ENCODE data around the gene SLC31A1. TPM values are rescaled to one million over a fixed set of nuclear protein-coding genes. Genes with fewer than 3 reads are reported as not detected.

SLC31A1 gene
- total RNA-seq, 1 experiment from 2014 or later: 34.4 TPM

DNA sequence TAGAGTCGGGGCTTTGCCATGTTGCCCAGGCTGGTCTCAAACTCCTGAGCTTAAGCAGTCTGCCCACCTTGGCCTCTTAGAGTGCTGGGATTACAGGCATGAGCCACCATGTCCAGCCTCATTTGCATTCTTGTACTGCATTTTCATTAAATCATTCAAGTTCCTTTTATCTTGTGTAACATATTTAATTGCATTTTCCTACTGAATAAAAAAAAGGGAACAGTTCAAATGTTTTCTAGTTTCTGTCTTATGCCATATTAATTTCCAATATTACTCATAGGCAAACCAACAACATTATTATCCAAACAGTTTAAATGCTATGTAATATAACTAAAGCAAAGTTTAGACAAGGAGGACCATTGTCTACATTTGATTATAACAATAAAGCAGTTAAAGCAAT, 6.1 kb downstream of the SLC31A1 start:
- Histone ChIP-seq H2BK120ac (ENCODE audit: low read depth, low read length, poor library complexity, severe bottlenecking) (no peak overlapping the region), H3K79me2 (ENCODE audit: insufficient read depth, low read length) (peaks cover 2% of the 10 kb centered on the region; the same call in 1 of the 2 replicates), H3K4ac (ENCODE audit: low read depth, low read length) (no peak overlapping the region), H2BK12ac (ENCODE audit: insufficient read length, low read depth, low read length) (no peak overlapping the region), H3K79me1 (ENCODE audit: insufficient read depth, low read depth, low read length, poor library complexity, severe bottlenecking) (peaks cover 5% of the 10 kb centered on the region), H4K20me1 (ENCODE audit: control insufficient read depth, insufficient read depth, insufficient read length) (no peaks in the 10 kb centered on the region), H2AFZ (ENCODE audit: low read length) (no peak overlapping the region), H3K23ac (ENCODE audit: insufficient read length, low read depth, low read length) (no peak overlapping the region), H4K91ac (ENCODE audit: insufficient read length, low read depth, low read length) (no peak overlapping the region), H3K4me2 (ENCODE audit: insufficient read depth, insufficient read length, low read length) (no peak overlapping the region), H3K18ac (ENCODE audit: insufficient read length, low read depth, low read length) (no peak overlapping the region), H4K5ac (ENCODE audit: insufficient read length, low read depth, low read length) (no peak overlapping the region), H2AK5ac (ENCODE audit: insufficient read length, low read length) (no peak overlapping the region), H3K56ac (ENCODE audit: insufficient read length, low read depth, low read length) (no peak overlapping the region), H3K4me1 (ENCODE audit: insufficient read depth, low read length) (peaks cover 3% of the 10 kb centered on the region; the same call in 1 of the 2 replicates), H3K9ac (ENCODE audit: extremely low read depth, insufficient read length, low read length) (no peak overlapping the region), H4K8ac (replicated peaks; ENCODE audit: insufficient read length, low read depth, low read length) (no peak overlapping the region), H2BK5ac (ENCODE audit: insufficient read length, low read length) (no peak overlapping the region), H3T11ph (ENCODE audit: low read length) (no peak overlapping the region), H3K27ac (ENCODE audit: insufficient read length, low read depth, low read length) (no peak overlapping the region), H2BK20ac (ENCODE audit: low read depth, low read length, poor library complexity, severe bottlenecking) (no peak overlapping the region), H3K27me3 (ENCODE audit: insufficient read depth, low read length) (no peaks in the 10 kb centered on the region), H3K14ac (ENCODE audit: insufficient read depth, low read length) (no peak overlapping the region), H3K9me3 (ENCODE audit: control insufficient read depth, low read depth, low read length) (no peaks in the 10 kb centered on the region), H3K23me2 (ENCODE audit: insufficient read length, low read depth, low read length, poor library complexity, severe bottlenecking) (peaks cover 1% of the 10 kb centered on the region), H2BK15ac (ENCODE audit: low read depth, low read length) (no peak overlapping the region)
- TF ChIP-seq, protein P1, sequence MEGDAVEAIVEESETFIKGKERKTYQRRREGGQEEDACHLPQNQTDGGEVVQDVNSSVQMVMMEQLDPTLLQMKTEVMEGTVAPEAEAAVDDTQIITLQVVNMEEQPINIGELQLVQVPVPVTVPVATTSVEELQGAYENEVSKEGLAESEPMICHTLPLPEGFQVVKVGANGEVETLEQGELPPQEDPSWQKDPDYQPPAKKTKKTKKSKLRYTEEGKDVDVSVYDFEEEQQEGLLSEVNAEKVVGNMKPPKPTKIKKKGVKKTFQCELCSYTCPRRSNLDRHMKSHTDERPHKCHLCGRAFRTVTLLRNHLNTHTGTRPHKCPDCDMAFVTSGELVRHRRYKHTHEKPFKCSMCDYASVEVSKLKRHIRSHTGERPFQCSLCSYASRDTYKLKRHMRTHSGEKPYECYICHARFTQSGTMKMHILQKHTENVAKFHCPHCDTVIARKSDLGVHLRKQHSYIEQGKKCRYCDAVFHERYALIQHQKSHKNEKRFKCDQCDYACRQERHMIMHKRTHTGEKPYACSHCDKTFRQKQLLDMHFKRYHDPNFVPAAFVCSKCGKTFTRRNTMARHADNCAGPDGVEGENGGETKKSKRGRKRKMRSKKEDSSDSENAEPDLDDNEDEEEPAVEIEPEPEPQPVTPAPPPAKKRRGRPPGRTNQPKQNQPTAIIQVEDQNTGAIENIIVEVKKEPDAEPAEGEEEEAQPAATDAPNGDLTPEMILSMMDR (conservative IDR thresholded peaks at IDR 0.05): no peak
- peaks cover 0 to 4% (median 0%) of the 10 kb centered on the region in 3 experiments; a peak in 2 of 7 replicates for H3K36me3 Mint-ChIP-seq (ENCODE audit: insufficient read depth in 1 of 3, low read depth in 3 of 3)
- DNase-seq: no peak
- H3K27me3 Mint-ChIP-seq (ENCODE audit: low read depth): no peaks in the 10 kb centered on the region
- peaks cover 8 to 11% of the 10 kb centered on the region in 2 experiments for H3K4me1 Mint-ChIP-seq
- no peak overlapping the region for H3K27ac Mint-ChIP-seq
- no peak overlapping the region for H3K4me3 Mint-ChIP-seq
- no CpG with 5 or more reads among the region's 1 CpG for WGBS (ENCODE audit: extremely low coverage, insufficient read length, low lambda C conversion rate)
- H3K9me3 Mint-ChIP-seq: no peaks in the 10 kb centered on the region

Data from H9 (cell line).